H1 (cell line): Measurements from ENCODE around the gene ASB1. TPM values are rescaled to one million over a fixed set of nuclear protein-coding genes. Genes with fewer than 3 reads are reported as not detected.

Experiments
- CTCF ChIA-PET: fragments of 300-600 bp; sonication (Branson Sonifier 250); formaldehyde crosslinking; loops from one replicate; lab custom pipeline; 2021; ENCODE audit not compliant: partially characterized antibody; lab: Charles Lee
- POLR2A ChIA-PET: fragments of 300-600 bp; sonication (Branson Sonifier 250); formaldehyde crosslinking; loops from one replicate; lab custom pipeline; 2021; ENCODE audit warnings: inconsistent platforms; ENCODE audit not compliant: partially characterized antibody; lab: Charles Lee
- DNase-seq, 2 experiments: peaks; one replicate each; pipeline versions ENCODE4 v3.0.0 to v3.0.0-alpha.2; 2010 to 2022; ENCODE audit warnings: low spot score in 2 of 2, low read depth in 1 of 2, mixed read lengths in 1 of 2
- FAIRE-seq: peaks from 2 replicates; lab custom pipeline; 2011; peaks lifted over from hg19 to GRCh38; lab: Jason Lieb, UNC
- H2AFZ ChIP-seq: 2 replicates; pipeline ENCODE4 v1.8.1; 2012; ENCODE audit warnings: low read length, inconsistent platforms
- H2AK5ac ChIP-seq: 2 replicates; pipeline ENCODE4 v1.6.1; 2013; ENCODE audit warnings: low read depth, low read length
- H2BK120ac ChIP-seq: replicated peaks from 2 replicates; pipeline ENCODE3; 2013; ENCODE audit warnings: low read depth, low read length, inconsistent platforms
- H2BK12ac ChIP-seq: 2 replicates; pipeline ENCODE4 v1.6.1; 2013; ENCODE audit warnings: low read depth, low read length
- H2BK15ac ChIP-seq: 2 replicates; pipeline ENCODE4 v1.6.1; 2013; ENCODE audit warnings: low read length
- H2BK20ac ChIP-seq: 2 replicates; pipeline ENCODE4 v1.6.1; 2013; ENCODE audit warnings: low read length
- H2BK5ac ChIP-seq: 2 replicates; pipeline ENCODE4 v1.6.1; 2013; ENCODE audit warnings: low read depth, low read length
- H3K14ac ChIP-seq: 2 replicates; pipeline ENCODE4 v1.6.1; 2013; ENCODE audit warnings: inconsistent platforms; ENCODE audit not compliant: insufficient read length
- H3K18ac ChIP-seq: 2 replicates; pipeline ENCODE4 v1.6.1; 2013; ENCODE audit warnings: low read length; ENCODE audit errors: extremely low read depth
- H3K23ac ChIP-seq: 2 replicates; pipeline ENCODE4 v1.6.1; 2013; ENCODE audit warnings: inconsistent platforms; ENCODE audit not compliant: insufficient read length
- H3K23me2 ChIP-seq: 2 replicates; pipeline ENCODE4 v1.6.1; 2013; ENCODE audit warnings: low read depth, low read length
- H3K27ac ChIP-seq: 2 replicates; pipeline ENCODE4 v1.6.1; 2011; ENCODE audit warnings: low read depth, low read length, inconsistent platforms
- H3K27me3 ChIP-seq, 4 experiments: replicated peaks in 1 of 4; 1 replicate in 1 of 4; 2 replicates in 3 of 4; pipeline versions ENCODE4 v1.6.1 to v1.8.1; 2011 to 2013; ENCODE audit warnings: low read length in 3 of 4, mild to moderate bottlenecking in 3 of 4, inconsistent platforms in 2 of 4, mixed read lengths in 2 of 4, moderate library complexity in 1 of 4; ENCODE audit not compliant: control insufficient read depth in 3 of 4, insufficient read depth in 3 of 4; ENCODE audit errors: extremely low read depth in 1 of 4
- H3K36me3 ChIP-seq, 4 experiments: 2 replicates each; pipeline versions ENCODE4 v1.6.1 to v1.8.1; 2011 to 2013; ENCODE audit warnings: mild to moderate bottlenecking in 4 of 4, low read length in 3 of 4, moderate library complexity in 2 of 4, control low read depth in 1 of 4, inconsistent platforms in 1 of 4; ENCODE audit not compliant: insufficient read depth in 4 of 4, control insufficient read depth in 2 of 4
- H3K4ac ChIP-seq: replicated peaks from 2 replicates; pipeline ENCODE3; 2013; ENCODE audit warnings: low read length, low read depth, mixed read lengths, inconsistent platforms; ENCODE audit not compliant: insufficient read length
- H3K4me1 ChIP-seq, 4 experiments: replicated peaks in 1 of 4; 1 replicate in 1 of 4; 2 replicates in 3 of 4; pipeline versions ENCODE4 v1.6.1 to v1.8.1; 2011 to 2013; ENCODE audit warnings: low read length in 3 of 4, inconsistent platforms in 2 of 4, mixed read lengths in 1 of 4; ENCODE audit not compliant: insufficient read depth in 4 of 4, control insufficient read depth in 3 of 4
- H3K4me2 ChIP-seq, 2 experiments: 2 replicates each; pipeline versions ENCODE4 v1.6.1 to v1.8.1; 2011 to 2013; ENCODE audit warnings: low read depth in 2 of 2, low read length in 2 of 2, control low read depth in 1 of 2, inconsistent platforms in 1 of 2, mild to moderate bottlenecking in 1 of 2; ENCODE audit not compliant: insufficient read depth in 1 of 2
- H3K4me3 ChIP-seq, 4 experiments: fragments of 200-600, 300-600 bp in 1 of 4; sonication (generic), shearing (Covaris generic), sonication (Bioruptor Twin) in 1 of 4; 2 replicates each; pipeline versions ENCODE4 v1.5.1 to v1.8.1; 2011 to 2016; ENCODE audit warnings: low read length in 4 of 4, low read depth in 3 of 4, control low read depth in 2 of 4, inconsistent platforms in 2 of 4, mild to moderate bottlenecking in 2 of 4, mixed read lengths in 1 of 4, moderate library complexity in 1 of 4; ENCODE audit not compliant: insufficient read depth in 2 of 4; ENCODE audit errors: extremely low read depth in 1 of 4
- H3K56ac ChIP-seq: replicated peaks from 2 replicates; pipeline ENCODE3; 2013; ENCODE audit warnings: low read depth, mild to moderate bottlenecking, mixed read lengths, low read length, inconsistent platforms; ENCODE audit not compliant: insufficient read length
- H3K79me1 ChIP-seq: 2 replicates; pipeline ENCODE4 v1.6.1; 2013; ENCODE audit warnings: low read depth, low read length, control low read depth
- H3K79me2 ChIP-seq, 2 experiments: 2 replicates each; pipeline versions ENCODE4 v1.6.1 to v1.8.1; 2012 to 2013; ENCODE audit warnings: low read length in 2 of 2, mild to moderate bottlenecking in 2 of 2, inconsistent platforms in 1 of 2; ENCODE audit not compliant: insufficient read depth in 2 of 2, control insufficient read depth in 1 of 2
- H3K9ac ChIP-seq, 4 experiments: replicated peaks in 1 of 4; 1 replicate in 1 of 4; 2 replicates in 3 of 4; pipeline versions ENCODE4 v1.6.1 to v1.8.1; 2011 to 2013; ENCODE audit warnings: low read depth in 3 of 4, low read length in 3 of 4, control low read depth in 2 of 4, mild to moderate bottlenecking in 2 of 4, moderate library complexity in 2 of 4, inconsistent platforms in 1 of 4; ENCODE audit errors: extremely low read depth in 1 of 4
- H3K9me3 ChIP-seq, 2 experiments: 2 replicates each; pipeline versions ENCODE4 v1.6.1 to v1.8.1; 2012 to 2013; ENCODE audit warnings: mild to moderate bottlenecking in 2 of 2, moderate library complexity in 2 of 2, control low read depth in 1 of 2, inconsistent platforms in 1 of 2, low read depth in 1 of 2, low read length in 1 of 2, mixed read lengths in 1 of 2; ENCODE audit not compliant: insufficient read depth in 2 of 2
- H4K20me1 ChIP-seq, 2 experiments: replicated peaks in 1 of 2; 2 replicates each; pipeline versions ENCODE3 to v1.8.1; 2011 to 2013; ENCODE audit warnings: inconsistent platforms in 2 of 2, low read length in 2 of 2, mild to moderate bottlenecking in 1 of 2; ENCODE audit not compliant: insufficient read depth in 2 of 2, control insufficient read depth in 1 of 2
- H4K5ac ChIP-seq: 2 replicates; pipeline ENCODE4 v1.6.1; 2013; ENCODE audit warnings: low read length, low read depth, mixed read lengths, inconsistent platforms; ENCODE audit not compliant: insufficient read length
- H4K8ac ChIP-seq: 2 replicates; pipeline ENCODE4 v1.8.0; 2013; ENCODE audit warnings: mild to moderate bottlenecking, moderate library complexity, low read length, inconsistent platforms; ENCODE audit not compliant: insufficient read depth; ENCODE audit errors: extremely low read depth
- H4K91ac ChIP-seq: replicated peaks from 2 replicates; pipeline ENCODE3; 2013; ENCODE audit warnings: low read length, mixed read lengths, inconsistent platforms; ENCODE audit not compliant: insufficient read length
- CBX5 ChIP-seq: fragments of 300-800, 300-1000 bp; sonication (generic); IDR thresholded peaks from 2 replicates; pipeline ENCODE4 v1.7.1; 2016; ENCODE audit warnings: antibody characterized with exemption, low read length, low read depth
- CBX8 ChIP-seq: fragments of 300-800, 300-1000 bp; sonication (generic); IDR thresholded peaks from 2 replicates; pipeline ENCODE4 v1.7.1; 2016; ENCODE audit warnings: low read depth, low read length, borderline replicate concordance
- CEBPB ChIP-seq: IDR thresholded peaks from 2 replicates; pipeline ENCODE4 v1.6.1; 2012; ENCODE audit warnings: low read depth, low read length
- NRF1 ChIP-seq: IDR thresholded peaks from 2 replicates; pipeline ENCODE4 v1.6.1; 2011; ENCODE audit warnings: mild to moderate bottlenecking, low read depth, low read length, improper control_type of control experiment
- POLR2A ChIP-seq, 2 experiments: IDR thresholded peaks; 1 replicate in 1 of 2; 2 replicates in 1 of 2; pipeline ENCODE4 v1.6.1; 2011; ENCODE audit warnings: low read depth in 2 of 2, low read length in 2 of 2, mild to moderate bottlenecking in 2 of 2; ENCODE audit errors: control extremely low read depth in 1 of 2
- POU5F1 ChIP-seq: IDR thresholded peaks from 2 replicates; pipeline ENCODE4 v1.6.1; 2011; ENCODE audit warnings: low read depth, mild to moderate bottlenecking, low read length, moderate library complexity
- RNF2 ChIP-seq: fragments of 200-900, 300-1000 bp; sonication (generic); IDR thresholded peaks from 2 replicates; pipeline ENCODE4 v1.7.1; 2016; ENCODE audit warnings: borderline replicate concordance, low read depth, mild to moderate bottlenecking, antibody characterized with exemption, low read length; ENCODE audit not compliant: poor library complexity, severe bottlenecking; ENCODE audit errors: missing control alignments
- YY1 ChIP-seq: IDR thresholded peaks from 2 replicates; pipeline ENCODE4 v1.6.1; 2011; ENCODE audit warnings: low read depth, mild to moderate bottlenecking, low read length
- WGBS, 2 experiments: shearing (Covaris generic) in 1 of 2; methylation state at CpG; one replicate each; pipeline versions ENCODE4 v1.1.6 to v1.1.7; 2013 to 2015; ENCODE audit warnings: low lambda C conversion rate in 2 of 2, mixed read lengths in 2 of 2, inconsistent platforms in 1 of 2, low coverage in 1 of 2, missing lambda C conversion rate in 1 of 2; ENCODE audit not compliant: insufficient replicate concordance in 2 of 2, insufficient coverage in 1 of 2, insufficient read length in 1 of 2; ENCODE audit errors: extremely low coverage in 1 of 2, missing lambda C conversion rate in 1 of 2; 5-methylcytosine and 5-hydroxymethylcytosine counted together
- polyA plus RNA-seq, 7 experiments: library from polyadenylated mRNA; depleted of rRNA in 3 of 7; stranded (reverse) in 5 of 7; unstranded in 2 of 7; fragments of >200 nt in 5 of 7; fragments of 200-250 nt in 2 of 7; gene quantifications; 1 replicate in 5 of 7; 2 replicates in 1 of 7; 4 replicates in 1 of 7; pipeline versions ENCODE4 v1.2.1 to v1.2.3, GENCODE V29; 2011 to 2013; ENCODE audit warnings: missing spikeins in 2 of 7, mixed read lengths in 2 of 7
- total RNA-seq: library from RNA; stranded (reverse); fragmentation: NEBNext Ultra II Directional; extraction: Animal tissue kit (Norgen Biotek cat#: 25700); gene quantifications from 2 replicates; pipeline ENCODE4 v1.2.1, GENCODE V29; 2021

The ASB1 gene
- total and polyA plus RNA-seq, 2 of the 8 experiments (the other 6 are each of a cell fraction or from before 2014, with no cell fraction given): 24.1 to 36.0 TPM

DNA sequence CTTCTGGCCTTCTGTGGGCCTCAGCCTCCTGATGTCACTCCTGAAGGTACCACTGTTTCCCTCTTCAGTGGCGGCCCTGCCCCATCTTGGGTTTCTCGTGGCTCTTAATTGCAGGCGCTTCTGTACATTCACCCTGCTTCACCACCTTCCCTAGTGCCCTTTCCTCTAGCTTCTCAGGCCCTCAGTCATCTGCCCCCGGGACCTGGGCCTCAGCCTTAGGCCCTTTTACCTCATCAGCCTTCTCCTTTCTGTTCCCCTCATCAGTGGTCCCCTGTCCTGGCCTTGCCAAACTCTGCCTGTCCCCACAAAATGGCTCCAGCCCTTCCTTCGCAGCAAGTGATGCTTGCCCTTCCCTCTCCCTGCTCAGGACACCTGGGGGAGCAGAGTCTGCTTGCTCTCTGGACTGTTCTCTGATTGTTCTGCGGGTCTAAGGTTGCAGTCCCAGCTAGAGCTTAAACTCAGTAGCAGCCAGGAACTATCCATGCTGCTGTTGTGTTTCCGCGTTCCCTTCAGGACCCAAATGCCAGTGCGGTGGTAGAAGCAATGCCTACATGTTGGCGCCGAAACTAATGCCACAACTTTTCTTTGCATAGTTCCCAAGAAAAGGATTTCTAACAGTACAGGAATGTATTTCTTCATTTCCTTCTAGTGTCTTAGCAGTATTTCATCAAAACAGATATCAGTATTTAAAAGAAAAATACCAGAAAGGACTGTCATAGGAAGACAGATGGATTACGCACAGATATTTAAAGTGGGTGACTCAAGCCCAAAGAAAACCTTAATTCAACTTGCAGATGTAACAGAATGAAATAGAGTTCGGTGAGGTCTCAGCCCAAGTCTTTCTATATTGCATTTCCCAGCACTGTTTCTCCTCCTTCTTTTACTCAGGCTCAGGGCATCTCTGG is 7.5 kb downstream of the ASB1 start:
- FAIRE-seq (no peak), DNase-seq (no peak)
- Histone ChIP-seq H3K4me1 (no peaks in the 10 kb centered on the region), H3K36me3 (peaks cover 12 to 37% (median 14%) of the 10 kb centered on the region in 4 experiments; a peak in 7 of 8 replicates), H3K14ac (no peak overlapping the region), H3K4me2 (no peak overlapping the region), H4K91ac (no peak overlapping the region), H2BK20ac (no peak overlapping the region), H3K18ac (no peak overlapping the region), H3K9me3 (no peaks in the 10 kb centered on the region), H2AFZ (no peak overlapping the region), H4K8ac (no peak overlapping the region), H3K27ac (no peak overlapping the region), H4K5ac (no peak overlapping the region), H3K9ac (no peak overlapping the region), H2BK5ac (no peak overlapping the region), H2BK12ac (no peak overlapping the region), H4K20me1 (peaks cover 6 to 18% of the 10 kb centered on the region in 2 experiments), H3K4ac (no peak overlapping the region), H3K23ac (no peak overlapping the region), H2BK15ac (no peak overlapping the region), H3K79me2 (peaks cover 13 to 75% of the 10 kb centered on the region in 2 experiments), H3K27me3 (no peaks in the 10 kb centered on the region), H2AK5ac (no peak overlapping the region), H3K4me3 (no peak overlapping the region), H2BK120ac (no peak overlapping the region), H3K23me2 (no peaks in the 10 kb centered on the region), H3K56ac (no peak overlapping the region), H3K79me1 (peaks cover 7% of the 10 kb centered on the region; the same call in 1 of the 2 replicates)
- ChIA-PET POLR2A (interaction anchor here (0.9 kb wide), 1 partner anchor 63 kb away, joined by 3 read pairs; no protein-coding TSS in a partner anchor), CTCF (interaction anchor here (0.7 to 6.8 kb wide), 9 partner anchors 7 to 77 kb away, joined by 3 to 68 read pairs (median 3); no protein-coding TSS in a partner anchor)
- no peak for TF ChIP-seq CBX5
- no peak for TF ChIP-seq POLR2A (IDR thresholded peaks at IDR 0.05; ENCODE audit: control extremely low read depth in 1 of 2, low read depth in 2 of 2, low read length in 2 of 2)
- no peak for TF ChIP-seq YY1
- no peak for TF ChIP-seq RNF2
- TF ChIP-seq NRF1: no peak
- TF ChIP-seq POU5F1: no peak
- TF ChIP-seq CBX8: no peak
- no peak for TF ChIP-seq CEBPB
- WGBS, 2 experiments: 88% methylated on average over 13 of the region's 13 CpGs; no CpG with 5 or more reads in 1 of the 2 experiments
